Measurements from ENCODE around the gene CRACR2B.

DNA sequence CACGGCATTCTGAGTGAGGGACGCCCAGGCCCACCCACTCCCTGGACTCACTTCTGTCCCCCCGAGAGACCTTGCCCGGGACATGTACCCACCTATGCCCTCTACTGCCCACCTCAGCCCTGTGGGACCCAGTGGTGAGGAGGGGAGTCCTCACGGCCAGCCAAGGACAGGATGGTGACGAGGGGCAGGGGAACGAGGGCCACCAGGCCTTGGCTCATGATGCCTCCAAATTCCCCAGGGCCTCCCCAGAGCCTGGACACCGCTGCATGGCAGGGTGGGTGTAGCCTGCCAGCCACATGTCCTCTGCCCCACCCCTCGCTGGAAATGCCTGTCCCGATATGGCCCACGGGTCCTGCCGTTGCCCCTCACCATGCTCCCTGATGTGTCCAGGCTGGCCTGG, 41.1 kb downstream of the CRACR2B start:
- TF ChIP-seq CTCF (IDR thresholded peaks at IDR 0.05) (no peak), POLR2A (IDR thresholded peaks at IDR 0.05) (no peak)

Measured in uterus (tissue), 2 donors.